IMR-90 (cell line): ENCODE results near the gene ERBB4. TPM values are rescaled to one million over a fixed set of nuclear protein-coding genes. Genes with fewer than 3 reads are reported as not detected.

Source experiments
- ATAC-seq: fragments of 200-7000 bp; cut with Tn5 transposase; 2 replicates; pipeline ENCODE4 v1.9.1; 2020; ENCODE audit warnings: low read depth, mild to moderate bottlenecking, moderate library complexity
- BruUV-seq: library from RNA; stranded (reverse); fragments of 400-500 nt; replicated peaks from 2 replicates; lab custom pipeline; 2021; lab: Mats Ljungman, UMichigan
- CTCF ChIA-PET: fragments of 300-600 bp; formaldehyde crosslinking; extraction: SDS; loops from one replicate; lab custom pipeline; 2021; ENCODE audit warnings: antibody characterized with exemption; lab: Yijun Ruan, JAX
- POLR2A ChIA-PET: fragments of 300-600 bp; sonication (Branson Sonifier 250); formaldehyde crosslinking; loops from one replicate; lab custom pipeline; 2022; ENCODE audit warnings: antibody characterized with exemption; ENCODE audit not compliant: unreplicated experiment; lab: Charles Lee
- DNase-seq: peaks from one replicate; pipeline ENCODE4 v3.0.0; 2013
- H2AFZ ChIP-seq: replicated peaks from 2 replicates; pipeline ENCODE3; 2013; ENCODE audit warnings: low read length, mild to moderate bottlenecking; ENCODE audit not compliant: poor library complexity
- H2AK5ac ChIP-seq: 2 replicates; pipeline ENCODE4 v1.6.1; 2013; ENCODE audit warnings: low read depth, low read length, inconsistent platforms
- H2AK9ac ChIP-seq: replicated peaks from 2 replicates; pipeline ENCODE3; 2013; ENCODE audit warnings: mild to moderate bottlenecking, low read depth, low read length, moderate library complexity; ENCODE audit not compliant: poor library complexity
- H2BK120ac ChIP-seq: 2 replicates; pipeline ENCODE4 v1.6.1; 2013; ENCODE audit warnings: low read depth, low read length, inconsistent platforms
- H2BK15ac ChIP-seq: 3 replicates; pipeline ENCODE4 v1.6.1; 2013; ENCODE audit warnings: low read depth, low read length, inconsistent platforms
- H2BK20ac ChIP-seq: 2 replicates; pipeline ENCODE4 v1.6.1; 2013; ENCODE audit warnings: low read depth, mild to moderate bottlenecking, inconsistent platforms, low read length, moderate library complexity
- H2BK5ac ChIP-seq: 2 replicates; pipeline ENCODE4 v1.6.1; 2013; ENCODE audit warnings: mild to moderate bottlenecking, low read depth, low read length, inconsistent platforms; ENCODE audit not compliant: poor library complexity, severe bottlenecking
- H3K14ac ChIP-seq: replicated peaks from 2 replicates; pipeline ENCODE4 v1.6.1; 2013; ENCODE audit warnings: low read depth, low read length, inconsistent platforms
- H3K18ac ChIP-seq: 2 replicates; pipeline ENCODE4 v1.6.1; 2013; ENCODE audit warnings: low read depth, low read length, control low read depth
- H3K23ac ChIP-seq: 2 replicates; pipeline ENCODE4 v1.6.1; 2013; ENCODE audit warnings: low read depth, low read length, inconsistent platforms
- H3K27ac ChIP-seq: 2 replicates; pipeline ENCODE4 v1.5.1; 2013; ENCODE audit warnings: mild to moderate bottlenecking, control low read depth, low read length; ENCODE audit not compliant: insufficient read depth
- H3K27me3 ChIP-seq: 2 replicates; pipeline ENCODE4 v1.6.1; 2013; ENCODE audit warnings: low read length; ENCODE audit not compliant: control insufficient read depth, insufficient read depth
- H3K36me3 ChIP-seq: 2 replicates; pipeline ENCODE4 v1.6.1; 2013; ENCODE audit warnings: low read length, mixed read lengths; ENCODE audit not compliant: control insufficient read depth, insufficient read depth
- H3K4ac ChIP-seq: 2 replicates; pipeline ENCODE4 v1.6.1; 2013; ENCODE audit warnings: low read depth, low read length, inconsistent platforms
- H3K4me1 ChIP-seq: 2 replicates; pipeline ENCODE4 v1.6.1; 2013; ENCODE audit warnings: low read length, mixed read lengths; ENCODE audit not compliant: control insufficient read depth, insufficient read depth
- H3K4me2 ChIP-seq: 2 replicates; pipeline ENCODE4 v1.6.1; 2013; ENCODE audit warnings: low read depth, mild to moderate bottlenecking, control low read depth, low read length, moderate library complexity
- H3K4me3 ChIP-seq: 2 replicates; pipeline ENCODE4 v1.5.1; 2013; ENCODE audit warnings: low read depth, mild to moderate bottlenecking, control low read depth, low read length, moderate library complexity; ENCODE audit not compliant: insufficient read depth
- H3K56ac ChIP-seq: 2 replicates; pipeline ENCODE4 v1.6.1; 2013; ENCODE audit warnings: low read length, inconsistent platforms; ENCODE audit not compliant: insufficient read depth; ENCODE audit errors: extremely low read depth
- H3K79me1 ChIP-seq, 2 experiments: 2 replicates each; pipeline ENCODE4 v1.6.1; 2013; ENCODE audit warnings: low read length in 2 of 2, inconsistent platforms in 1 of 2, low read depth in 1 of 2
- H3K9ac ChIP-seq: 2 replicates; pipeline ENCODE4 v1.6.1; 2013; ENCODE audit warnings: low read depth, low read length, control low read depth
- H3K9me1 ChIP-seq: 2 replicates; pipeline ENCODE4 v1.6.1; 2013; ENCODE audit warnings: low read length, inconsistent platforms; ENCODE audit not compliant: insufficient read depth
- H3K9me3 ChIP-seq: 2 replicates; pipeline ENCODE4 v1.6.1; 2013; ENCODE audit warnings: low read length; ENCODE audit not compliant: control insufficient read depth, insufficient read depth
- H4K20me1 ChIP-seq: 2 replicates; pipeline ENCODE4 v1.6.1; 2013; ENCODE audit warnings: low read length, inconsistent platforms; ENCODE audit not compliant: insufficient read depth
- H4K5ac ChIP-seq: 2 replicates; pipeline ENCODE4 v1.6.1; 2013; ENCODE audit warnings: mild to moderate bottlenecking, low read depth, low read length, control low read depth
- H4K8ac ChIP-seq, 2 experiments: 2 replicates each; pipeline ENCODE4 v1.6.1; 2013; ENCODE audit warnings: low read depth in 2 of 2, low read length in 2 of 2, control low read depth in 1 of 2, inconsistent platforms in 1 of 2
- H4K91ac ChIP-seq: 2 replicates; pipeline ENCODE4 v1.6.1; 2013; ENCODE audit warnings: low read depth, low read length, inconsistent platforms; ENCODE audit not compliant: insufficient read depth
- CHD1 ChIP-seq: IDR thresholded peaks from 2 replicates; pipeline ENCODE4 v1.6.1; 2012; ENCODE audit warnings: low read depth, low read length, improper control_type of control experiment
- SMC3 ChIP-seq: fragments of 150-350 bp; IDR thresholded peaks from 2 replicates; pipeline ENCODE4 v1.6.1; 2016; ENCODE audit warnings: low read depth, mild to moderate bottlenecking, antibody characterized with exemption, low read length, moderate library complexity
- WGBS, 2 experiments: methylation state at CpG; one replicate each; pipeline versions ENCODE4 v1.1.5 to v1.1.7; 2013; ENCODE audit warnings: missing lambda C conversion rate in 2 of 2; ENCODE audit not compliant: insufficient read length in 1 of 2; ENCODE audit errors: extremely low coverage in 2 of 2; 5-methylcytosine and 5-hydroxymethylcytosine counted together
- dilution Hi-C: fragments of 300-500 bp; cut with HindIII; formaldehyde crosslinking; loops from one replicate; pipeline ENCODE4 v1.14.3; 2018; ENCODE audit warnings: low sequenced_read_pairs; ENCODE audit not compliant: unreplicated experiment
- in situ Hi-C: fragments of 300-500 bp; cut with MboI; formaldehyde crosslinking; loops from 3 replicates; pipeline ENCODE4 v1.14.3; 2019; ENCODE audit warnings: low sequenced_read_pairs, inconsistent platforms, mixed read lengths
- intact Hi-C: fragments of 100-400 bp; cut with micrococcal nuclease; formaldehyde crosslinking; loops from 2 replicates; pipeline ENCODE4 v1.10.0; 2022
- polyA plus RNA-seq, 3 experiments: library from polyadenylated mRNA; depleted of rRNA; stranded (reverse); fragments of >200 nt; gene quantifications; 2 replicates each; pipeline ENCODE4 v1.2.3, GENCODE V29; 2012; ENCODE audit warnings: low replicate concordance in 1 of 3
- total RNA-seq: library from RNA; depleted of rRNA; stranded (reverse); fragments of >200 nt; gene quantifications from 2 replicates; pipeline ENCODE4 v1.2.3, GENCODE V29; 2012

ERBB4 gene
- total and polyA plus RNA-seq, 2 of the 4 experiments (the other 2 are of a cell fraction), result not detected

DNA sequence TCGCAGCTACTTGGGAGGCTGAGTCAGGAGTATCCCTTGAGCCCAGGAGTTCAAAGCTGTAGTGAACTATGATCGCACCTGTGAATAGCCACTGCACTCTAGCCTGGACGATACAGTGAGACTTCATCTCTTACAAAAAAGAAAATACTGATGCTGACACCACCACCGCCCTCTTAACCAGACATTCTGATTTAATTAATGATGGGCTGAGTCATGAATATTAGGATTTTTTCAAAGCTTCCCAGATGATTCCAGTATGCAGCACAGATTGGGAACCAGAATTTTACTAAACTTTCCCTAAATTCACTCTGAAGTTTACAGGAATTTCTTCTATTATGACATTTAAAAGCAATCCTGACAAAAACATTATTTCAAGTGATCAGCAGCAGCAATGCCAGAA is 130.1 kb downstream of the ERBB4 start:
- Histone ChIP-seq H3K23ac (no peak overlapping the region), H2AK5ac (no peak overlapping the region), H3K4ac (no peak overlapping the region), H3K4me3 (no peak overlapping the region), H3K9me3 (no peaks in the 10 kb centered on the region), H3K9ac (no peak overlapping the region), H3K18ac (no peak overlapping the region), H3K27ac (no peak overlapping the region), H3K56ac (no peak overlapping the region), H3K4me1 (no peaks in the 10 kb centered on the region), H3K14ac (no peak overlapping the region), H4K5ac (no peak overlapping the region), H3K4me2 (no peak overlapping the region), H2AFZ (no peak overlapping the region), H2AK9ac (no peak overlapping the region), H3K9me1 (no peaks in the 10 kb centered on the region), H3K79me1 (no peaks in the 10 kb centered on the region), H4K20me1 (no peaks in the 10 kb centered on the region), H2BK15ac (no peak overlapping the region), H3K27me3 (no peaks in the 10 kb centered on the region), H2BK120ac (no peak overlapping the region), H4K8ac (no peak overlapping the region), H4K91ac (no peak overlapping the region), H2BK20ac (no peak overlapping the region), H2BK5ac (no peak overlapping the region), H3K36me3 (no peaks in the 10 kb centered on the region)
- POLR2A ChIA-PET, result no interaction called here
- CTCF ChIA-PET, result no interaction called here
- TF ChIP-seq SMC3 (no peak), CHD1 (no peak)
- no CpG with 5 or more reads among the region's 4 CpGs for WGBS, 2 experiments
- ATAC-seq (no peak), DNase-seq (no peak)
- in situ Hi-C loops (no loop called here), intact Hi-C loops (no loop called here), dilution Hi-C loops (no loop called here)
- BruUV-seq, result no TSS peak
